Activated CD8-positive, alpha-beta memory T cell treated with anti-CD3 and anti-CD28 coated beads, Interleukin-2, amount 10 ng/mL, durations not matched to agents 7 days and 5 days (primary cell): ENCODE measurements around the gene USP49. TPM values are rescaled to one million over a fixed set of nuclear protein-coding genes. Genes with fewer than 3 reads are reported as not detected.

ENCODE experiments used
- ATAC-seq: fragments of 150-1000 bp; cut with Tn5 transposase; one replicate; pipeline ENCODE4 v1.10.0; 2021; ENCODE audit warnings: moderate library complexity
- CTCF ChIA-PET: fragments of 350-600 bp; sonication (Branson Sonifier 250); formaldehyde crosslinking; loops from one replicate; lab custom pipeline; 2021; ENCODE audit warnings: antibody characterized with exemption; lab: Charles Lee
- DNase-seq: peaks from one replicate; pipeline ENCODE4 v3.0.0-alpha.2; 2020
- H3K27ac Mint-ChIP-seq: one replicate; pipeline ENCODE4 v1.8.0; 2021; ENCODE audit warnings: mild to moderate bottlenecking, mixed read lengths
- H3K27me3 Mint-ChIP-seq: one replicate; pipeline ENCODE4 v1.8.0; 2021; ENCODE audit warnings: mixed read lengths
- H3K36me3 Mint-ChIP-seq: one replicate; pipeline ENCODE4 v1.8.0; 2021; ENCODE audit warnings: mild to moderate bottlenecking, mixed read lengths
- H3K4me1 Mint-ChIP-seq: one replicate; pipeline ENCODE4 v1.8.0; 2021; ENCODE audit warnings: mixed read lengths
- H3K4me3 Mint-ChIP-seq: one replicate; pipeline ENCODE4 v1.8.0; 2021; ENCODE audit warnings: mild to moderate bottlenecking, moderate library complexity, mixed read lengths
- H3K9me3 Mint-ChIP-seq: one replicate; pipeline ENCODE4 v1.8.0; 2022; ENCODE audit warnings: low read depth, mixed read lengths
- total RNA-seq, 2 experiments: library from RNA; stranded (reverse); gene quantifications; one replicate each; pipeline ENCODE4 v1.2.3, GENCODE V29; 2021

USP49 gene
- total RNA-seq, 2 experiments from 2014 or later = 7.7 to 9.1 TPM

- ATAC-seq (no peak), DNase-seq (no peak)
- H3K4me3 Mint-ChIP-seq = no peak overlapping the region
- CTCF ChIA-PET = no interaction called here
- no peaks in the 10 kb centered on the region for H3K9me3 Mint-ChIP-seq
- H3K27ac Mint-ChIP-seq = no peak overlapping the region
- H3K4me1 Mint-ChIP-seq = no peaks in the 10 kb centered on the region
- peaks cover 7% of the 10 kb centered on the region for H3K27me3 Mint-ChIP-seq
- H3K36me3 Mint-ChIP-seq = no peaks in the 10 kb centered on the region
These were observed 135.1 kb downstream of the USP49 start for GRCh38 chr6:41759905-41760579.

- Mint-ChIP-seq H3K27me3 (peaks cover 12% of the 10 kb centered on the region), H3K4me3 (no peak overlapping the region), H3K4me1 (no peaks in the 10 kb centered on the region), H3K9me3 (no peaks in the 10 kb centered on the region), H3K36me3 (no peaks in the 10 kb centered on the region), H3K27ac (no peak overlapping the region)
- CTCF ChIA-PET = no interaction called here
- no peak for ATAC-seq
- DNase-seq = no peak
These were observed 135.9 kb downstream of the USP49 start for GRCh38 chr6:41759106-41759904.

- H3K36me3 Mint-ChIP-seq = no peaks in the 10 kb centered on the region
- DNase-seq = no peak
- ATAC-seq = no peak
- no peak overlapping the region for H3K27ac Mint-ChIP-seq
- H3K27me3 Mint-ChIP-seq = peaks cover 14% of the 10 kb centered on the region
- H3K9me3 Mint-ChIP-seq = no peaks in the 10 kb centered on the region
- CTCF ChIA-PET = interaction anchor here (0.6 kb wide), 1 partner anchor 437 kb away, joined by 3 read pairs; no protein-coding TSS in a partner anchor
- no peaks in the 10 kb centered on the region for H3K4me1 Mint-ChIP-seq
- H3K4me3 Mint-ChIP-seq = no peak overlapping the region
These were observed 136.5 kb downstream of the USP49 start for GRCh38 chr6:41758641-41759035.

GRCh38 chr6:41757931-41758640 is 137.1 kb downstream of the USP49 start:
- Mint-ChIP-seq H3K36me3 (no peaks in the 10 kb centered on the region), H3K4me3 (no peak overlapping the region), H3K4me1 (no peaks in the 10 kb centered on the region), H3K27ac (no peak overlapping the region), H3K9me3 (no peaks in the 10 kb centered on the region), H3K27me3 (peaks cover 17% of the 10 kb centered on the region)
- no peak for DNase-seq
- ATAC-seq = no peak
- CTCF ChIA-PET = interaction anchor here (0.6 kb wide), 1 partner anchor 437 kb away, joined by 3 read pairs; no protein-coding TSS in a partner anchor

GRCh38 chr6:41757271-41757670 is 137.9 kb downstream of the USP49 start:
- Mint-ChIP-seq H3K27ac (no peak overlapping the region), H3K4me1 (no peaks in the 10 kb centered on the region), H3K27me3 (peaks cover 16% of the 10 kb centered on the region), H3K9me3 (no peaks in the 10 kb centered on the region), H3K36me3 (no peaks in the 10 kb centered on the region), H3K4me3 (no peak overlapping the region)
- CTCF ChIA-PET = no interaction called here
- no peak for ATAC-seq
- DNase-seq = no peak

- Mint-ChIP-seq H3K4me3 (no peak overlapping the region), H3K27me3 (peaks cover 14% of the 10 kb centered on the region), H3K27ac (no peak overlapping the region), H3K36me3 (no peaks in the 10 kb centered on the region), H3K4me1 (no peaks in the 10 kb centered on the region), H3K9me3 (no peaks in the 10 kb centered on the region)
- CTCF ChIA-PET = interaction anchor here (1.2 kb wide), 1 partner anchor 50 kb away, joined by 3 read pairs; no protein-coding TSS in a partner anchor
- DNase-seq = no peak
- ATAC-seq = peak; percentile 27
These were observed 138.8 kb downstream of the USP49 start for GRCh38 chr6:41756354-41756753.

- H3K4me3 Mint-ChIP-seq = no peak overlapping the region
- DNase-seq (no peak), ATAC-seq (no peak)
- no peaks in the 10 kb centered on the region for H3K36me3 Mint-ChIP-seq
- H3K4me1 Mint-ChIP-seq = no peaks in the 10 kb centered on the region
- no peak overlapping the region for H3K27ac Mint-ChIP-seq
- no peaks in the 10 kb centered on the region for H3K9me3 Mint-ChIP-seq
- H3K27me3 Mint-ChIP-seq = peaks cover 13% of the 10 kb centered on the region
- CTCF ChIA-PET = interaction anchor here (1.2 kb wide), 1 partner anchor 50 kb away, joined by 3 read pairs; no protein-coding TSS in a partner anchor
These were observed 139.3 kb downstream of the USP49 start for GRCh38 chr6:41755895-41756294.

GRCh38 chr6:41750374-41750773 is 144.8 kb downstream of the USP49 start:
- Mint-ChIP-seq H3K36me3 (no peaks in the 10 kb centered on the region), H3K4me3 (no peak overlapping the region), H3K9me3 (no peaks in the 10 kb centered on the region), H3K27ac (no peak overlapping the region), H3K4me1 (no peaks in the 10 kb centered on the region), H3K27me3 (peaks cover 15% of the 10 kb centered on the region)
- no peak for ATAC-seq
- DNase-seq = no peak
- CTCF ChIA-PET = interaction anchor here (1.1 to 2.1 kb wide), 2 partner anchors 35 to 67 kb away, joined by 3 to 4 read pairs; no protein-coding TSS in a partner anchor

GRCh38 chr6:41748542-41748941 is 146.6 kb downstream of the USP49 start:
- H3K4me3 Mint-ChIP-seq = no peak overlapping the region
- H3K27ac Mint-ChIP-seq = no peak overlapping the region
- CTCF ChIA-PET = interaction anchor here (0.9 to 2.1 kb wide), 2 partner anchors 14 to 65 kb away, joined by 3 to 4 read pairs; no protein-coding TSS in a partner anchor
- H3K27me3 Mint-ChIP-seq = peaks cover 7% of the 10 kb centered on the region
- DNase-seq (no peak), ATAC-seq (no peak)
- no peaks in the 10 kb centered on the region for H3K36me3 Mint-ChIP-seq
- H3K4me1 Mint-ChIP-seq = no peaks in the 10 kb centered on the region
- no peaks in the 10 kb centered on the region for H3K9me3 Mint-ChIP-seq

GRCh38 chr6:41748102-41748477 is 147.1 kb downstream of the USP49 start:
- Mint-ChIP-seq H3K4me3 (no peak overlapping the region), H3K4me1 (no peaks in the 10 kb centered on the region), H3K27ac (no peak overlapping the region), H3K27me3 (peaks cover 4% of the 10 kb centered on the region), H3K36me3 (no peaks in the 10 kb centered on the region), H3K9me3 (no peaks in the 10 kb centered on the region)
- no peak for DNase-seq
- no peak for ATAC-seq
- CTCF ChIA-PET = interaction anchor here (0.9 kb wide), 1 partner anchor 13 kb away, joined by 3 read pairs; no protein-coding TSS in a partner anchor

- CTCF ChIA-PET = no interaction called here
- peaks cover 4% of the 10 kb centered on the region for H3K27me3 Mint-ChIP-seq
- H3K9me3 Mint-ChIP-seq = no peaks in the 10 kb centered on the region
- DNase-seq = no peak
- no peak within 1 kb of the TSS for H3K4me3 Mint-ChIP-seq
- H3K36me3 Mint-ChIP-seq = no peaks in the 10 kb centered on the region
- ATAC-seq = no peak
- H3K27ac Mint-ChIP-seq = no peak within 1 kb of the TSS
- no peaks in the 10 kb centered on the region for H3K4me1 Mint-ChIP-seq
These were observed 147.7 kb downstream of the USP49 start, which contains the start of gene PGC for GRCh38 chr6:41747256-41748101. Gene PGC (minus strand): TSS chr6:41747397. CDS start chr6:41747334, 63 bp downstream.

- no peak overlapping the region for H3K27ac Mint-ChIP-seq
- H3K9me3 Mint-ChIP-seq = no peaks in the 10 kb centered on the region
- H3K4me1 Mint-ChIP-seq = no peaks in the 10 kb centered on the region
- no peak overlapping the region for H3K4me3 Mint-ChIP-seq
- no peaks in the 10 kb centered on the region for H3K36me3 Mint-ChIP-seq
- no peak for DNase-seq
- CTCF ChIA-PET = interaction anchor here (1.5 kb wide), 1 partner anchor 12 kb away, joined by 5 read pairs; no protein-coding TSS in a partner anchor
- no peak for ATAC-seq
- peaks cover 4% of the 10 kb centered on the region for H3K27me3 Mint-ChIP-seq
These were observed 149.1 kb downstream of the USP49 start for GRCh38 chr6:41746107-41746506.
